ENCODE data around the gene AFMID. TPM values are rescaled to one million over a fixed set of nuclear protein-coding genes. Genes with fewer than 3 reads are reported as not detected.

The AFMID gene
- total and polyA plus RNA-seq, 2 of the 8 experiments (the other 6 are each of a cell fraction or from before 2014, with no cell fraction given), result 49.0 to 53.0 TPM

DNA sequence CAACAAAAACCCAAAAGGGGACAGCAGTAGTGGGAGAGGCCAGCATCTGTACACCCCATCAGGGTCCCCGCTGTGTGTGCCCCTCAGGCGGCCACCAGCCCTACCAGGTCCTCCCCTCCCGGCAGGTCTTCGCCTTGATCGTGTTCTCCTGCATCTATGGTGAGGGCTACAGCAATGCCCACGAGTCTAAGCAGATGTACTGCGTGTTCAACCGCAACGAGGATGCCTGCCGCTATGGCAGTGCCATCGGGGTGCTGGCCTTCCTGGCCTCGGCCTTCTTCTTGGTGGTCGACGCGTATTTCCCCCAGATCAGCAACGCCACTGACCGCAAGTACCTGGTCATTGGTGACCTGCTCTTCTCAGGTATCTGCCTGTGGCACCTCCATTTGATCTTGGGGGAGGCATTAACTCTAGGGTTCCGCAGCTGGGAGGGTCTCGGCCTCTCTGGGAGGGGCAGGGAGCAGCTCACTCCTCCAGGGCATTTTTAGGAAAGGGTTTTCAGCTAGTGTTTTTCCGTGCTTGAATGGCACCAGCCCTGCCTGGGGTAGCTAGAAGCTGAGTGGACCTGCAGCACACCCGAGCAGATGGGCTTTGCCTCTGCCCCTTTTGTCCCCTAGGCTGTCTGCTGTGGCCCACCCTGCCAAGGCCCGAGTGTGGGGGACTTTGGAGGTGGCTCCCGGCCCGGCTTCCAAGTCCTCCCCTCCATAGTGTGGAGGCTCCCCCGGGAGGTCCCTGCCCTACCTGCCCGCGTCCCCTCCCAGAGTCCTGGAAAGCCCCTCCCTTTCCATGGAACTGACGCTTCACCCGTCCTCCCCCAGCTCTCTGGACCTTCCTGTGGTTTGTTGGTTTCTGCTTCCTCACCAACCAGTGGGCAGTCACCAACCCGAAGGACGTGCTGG, 16.2 kb upstream of the AFMID start:
- WGBS, 2 experiments (ENCODE audit: extremely low coverage in 1 of 2, insufficient coverage in 1 of 2, insufficient read length in 1 of 2, insufficient replicate concordance in 2 of 2, low coverage in 1 of 2, low lambda C conversion rate in 2 of 2, missing lambda C conversion rate in 1 of 2), result 89% methylated on average over 24 of the region's 31 CpGs; no CpG with 5 or more reads in 1 of the 2 experiments
- no peak overlapping the region for H3K9ac ChIP-seq (replicated peaks in 1 of 4; ENCODE audit: extremely low read depth in 1 of 4, low read depth in 3 of 4, low read length in 3 of 4)

More for the DNA sequence above, 16.2 kb upstream of the AFMID start:
- no peak overlapping the region for H2BK20ac ChIP-seq (ENCODE audit: low read length)
- no peak overlapping the region for H3K23ac ChIP-seq (ENCODE audit: insufficient read length)
- H2BK5ac ChIP-seq (ENCODE audit: low read depth, low read length), result no peak overlapping the region
- H4K91ac ChIP-seq (replicated peaks; ENCODE audit: insufficient read length, low read length), result no peak overlapping the region
- H3K4me2 ChIP-seq (ENCODE audit: insufficient read depth in 1 of 2, low read depth in 2 of 2, low read length in 2 of 2), result no peak overlapping the region
- H3K18ac ChIP-seq (ENCODE audit: extremely low read depth, low read length), result no peak overlapping the region
- H3K79me2 ChIP-seq (ENCODE audit: control insufficient read depth in 1 of 2, insufficient read depth in 2 of 2, low read length in 2 of 2), result no peaks in the 10 kb centered on the region
- H3K4ac ChIP-seq (replicated peaks; ENCODE audit: insufficient read length, low read depth, low read length), result no peak overlapping the region
- no peaks in the 10 kb centered on the region for H3K27me3 ChIP-seq (replicated peaks in 1 of 4; ENCODE audit: control insufficient read depth in 3 of 4, extremely low read depth in 1 of 4, insufficient read depth in 3 of 4, low read length in 3 of 4)
- H4K20me1 ChIP-seq (replicated peaks in 1 of 2; ENCODE audit: control insufficient read depth in 1 of 2, insufficient read depth in 2 of 2, low read length in 2 of 2), result peaks cover 15 to 16% of the 10 kb centered on the region in 2 experiments
- H2BK12ac ChIP-seq (ENCODE audit: low read depth, low read length), result no peak overlapping the region
- ChIA-PET POLR2A (ENCODE audit: partially characterized antibody) (interaction anchor here (0.8 to 10.2 kb wide), 13 partner anchors 9 to 71 kb away, joined by 3 to 131 read pairs (median 6); partner anchors contain the start of genes AFMID and TK1), CTCF (ENCODE audit: partially characterized antibody) (interaction anchor here (0.6 to 10.0 kb wide), 6 partner anchors 15 to 585 kb away, joined by 3 to 87 read pairs (median 7); partner anchors contain the start of gene TK1)
- H4K5ac ChIP-seq (ENCODE audit: insufficient read length, low read depth, low read length), result no peak overlapping the region
- peaks cover 7 to 31% (median 13%) of the 10 kb centered on the region in 4 experiments; a peak in 7 of 8 replicates for H3K36me3 ChIP-seq (ENCODE audit: control insufficient read depth in 2 of 4, insufficient read depth in 4 of 4, low read length in 3 of 4)
- no peak overlapping the region for H2BK15ac ChIP-seq (ENCODE audit: low read length)
- no peak overlapping the region for H3K56ac ChIP-seq (replicated peaks; ENCODE audit: insufficient read length, low read depth, low read length)
- no peak overlapping the region; the same call in 1 of the 2 replicates for H3K27ac ChIP-seq (ENCODE audit: low read depth, low read length)
- no peak overlapping the region for H2AFZ ChIP-seq (ENCODE audit: low read length)
- H3K4me3 ChIP-seq (ENCODE audit: extremely low read depth in 1 of 4, insufficient read depth in 2 of 4, low read depth in 3 of 4, low read length in 4 of 4), result no peak overlapping the region
- no peak overlapping the region for H3K14ac ChIP-seq (ENCODE audit: insufficient read length)
- H3K79me1 ChIP-seq (ENCODE audit: low read depth, low read length), result peaks cover 6% of the 10 kb centered on the region
- no peak for FAIRE-seq
- H4K8ac ChIP-seq (ENCODE audit: extremely low read depth, insufficient read depth, low read length), result peak overlapping the region; percentile 16; the same call in 1 of the 2 replicates
- peaks cover 5% of the 10 kb centered on the region; the same call in 1 of the 2 replicates for H3K23me2 ChIP-seq (ENCODE audit: low read depth, low read length)
- H2AK5ac ChIP-seq (ENCODE audit: low read depth, low read length), result no peak overlapping the region
- DNase-seq (ENCODE audit: low read depth in 1 of 2, low spot score in 2 of 2), result no peak
- H3K9me3 ChIP-seq (ENCODE audit: insufficient read depth in 2 of 2, low read depth in 1 of 2, low read length in 1 of 2), result no peaks in the 10 kb centered on the region
- TF ChIP-seq POLR2AphosphoS5 (IDR thresholded peaks at IDR 0.05; ENCODE audit: low read depth, low read length), result peak; percentile 20
- peak in 1 of 2 experiments; percentile 21; a peak in 1 of 3 replicates for TF ChIP-seq POLR2A (IDR thresholded peaks at IDR 0.05; ENCODE audit: control extremely low read depth in 1 of 2, low read depth in 2 of 2, low read length in 2 of 2)
- TF ChIP-seq EGR1 (IDR thresholded peaks at IDR 0.05; ENCODE audit: borderline replicate concordance, low read depth, low read length), result no peak
- H2BK120ac ChIP-seq (replicated peaks; ENCODE audit: low read depth, low read length), result no peak overlapping the region
- H3K4me1 ChIP-seq (replicated peaks in 1 of 4; ENCODE audit: control insufficient read depth in 3 of 4, insufficient read depth in 4 of 4, low read length in 3 of 4), result peaks cover 5 to 39% (median 19%) of the 10 kb centered on the region in 4 experiments

All from H1 (cell line).